ENCODE data around the gene IHH. TPM values are rescaled to one million over a fixed set of nuclear protein-coding genes. Genes with fewer than 3 reads are reported as not detected.
A peak's percentile ranks its signal among the peaks of the same experiment; 100 is the strongest.

IHH gene
- total RNA-seq, 1 donor from 2014 or later: not detected

DNA sequence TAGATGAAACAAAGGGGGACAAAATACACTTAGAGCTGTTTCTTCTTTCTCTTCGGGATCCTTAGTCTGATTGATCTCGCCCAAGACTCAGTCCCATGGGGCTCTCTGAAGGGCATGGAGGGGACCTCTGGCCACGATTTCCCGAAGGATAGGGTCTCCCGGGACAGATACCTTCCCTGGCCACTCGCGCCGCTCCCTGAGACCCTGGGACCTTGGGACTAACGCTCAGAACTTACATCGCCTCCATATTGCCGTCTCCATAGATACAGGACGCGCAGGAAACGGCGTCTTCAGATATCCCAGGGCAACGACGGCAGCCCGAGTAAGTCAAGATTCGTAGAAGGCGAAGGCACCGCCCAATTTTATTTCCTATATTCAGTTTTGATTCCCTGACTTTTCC is 19.5 kb downstream of the IHH start, which contains the start of gene CFAP65:
CFAP65 (minus strand) TSS at position 265 of the 400 bp plus-strand sequence. CDS start 2,468 bp downstream, outside the sequence.
- DNase-seq (ENCODE audit: low read depth): no peak
- Histone ChIP-seq H3K4me3 (ENCODE audit: low read depth, low read length) (peak within 1 kb of the TSS; percentile 36), H3K36me3 (ENCODE audit: control insufficient read depth, insufficient read depth, low read length) (no peaks in the 10 kb centered on the region), H3K27me3 (ENCODE audit: control insufficient read depth, insufficient read depth, low read length) (peaks cover 31% of the 10 kb centered on the region)
- TF ChIP-seq, protein P1, sequence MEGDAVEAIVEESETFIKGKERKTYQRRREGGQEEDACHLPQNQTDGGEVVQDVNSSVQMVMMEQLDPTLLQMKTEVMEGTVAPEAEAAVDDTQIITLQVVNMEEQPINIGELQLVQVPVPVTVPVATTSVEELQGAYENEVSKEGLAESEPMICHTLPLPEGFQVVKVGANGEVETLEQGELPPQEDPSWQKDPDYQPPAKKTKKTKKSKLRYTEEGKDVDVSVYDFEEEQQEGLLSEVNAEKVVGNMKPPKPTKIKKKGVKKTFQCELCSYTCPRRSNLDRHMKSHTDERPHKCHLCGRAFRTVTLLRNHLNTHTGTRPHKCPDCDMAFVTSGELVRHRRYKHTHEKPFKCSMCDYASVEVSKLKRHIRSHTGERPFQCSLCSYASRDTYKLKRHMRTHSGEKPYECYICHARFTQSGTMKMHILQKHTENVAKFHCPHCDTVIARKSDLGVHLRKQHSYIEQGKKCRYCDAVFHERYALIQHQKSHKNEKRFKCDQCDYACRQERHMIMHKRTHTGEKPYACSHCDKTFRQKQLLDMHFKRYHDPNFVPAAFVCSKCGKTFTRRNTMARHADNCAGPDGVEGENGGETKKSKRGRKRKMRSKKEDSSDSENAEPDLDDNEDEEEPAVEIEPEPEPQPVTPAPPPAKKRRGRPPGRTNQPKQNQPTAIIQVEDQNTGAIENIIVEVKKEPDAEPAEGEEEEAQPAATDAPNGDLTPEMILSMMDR (IDR thresholded peaks at IDR 0.05; ENCODE audit: insufficient read depth, low read length, poor library complexity, severe bottlenecking): no peak

DNA sequence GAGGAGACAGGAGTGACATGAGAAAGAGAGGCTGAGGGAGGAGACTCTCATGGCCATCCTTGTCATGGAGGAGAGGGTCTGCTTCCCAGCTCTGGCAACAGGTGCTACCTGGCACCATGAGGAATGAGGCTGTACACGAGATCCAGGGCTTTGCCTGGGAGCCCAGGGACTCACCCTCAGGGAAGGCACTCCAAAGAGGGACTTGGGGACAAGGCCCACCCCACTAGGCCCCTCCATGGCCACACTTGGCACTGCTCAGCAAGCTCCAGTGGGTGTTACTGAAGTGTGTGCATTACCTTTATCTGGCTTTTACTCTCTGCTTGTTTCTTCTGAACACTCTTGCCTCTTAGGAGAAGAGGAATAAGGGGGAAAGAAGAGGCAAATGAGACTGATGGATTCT is 22.1 kb downstream of the IHH start:
- no peak for DNase-seq (ENCODE audit: low read depth)
- Histone ChIP-seq H3K27me3 (ENCODE audit: control insufficient read depth, insufficient read depth, low read length) (peaks cover 38% of the 10 kb centered on the region), H3K36me3 (ENCODE audit: control insufficient read depth, insufficient read depth, low read length) (no peaks in the 10 kb centered on the region), H3K4me3 (ENCODE audit: low read depth, low read length) (no peak overlapping the region)
- TF ChIP-seq, protein P1 (IDR thresholded peaks at IDR 0.05; ENCODE audit: insufficient read depth, low read length, poor library complexity, severe bottlenecking): no peak

DNA sequence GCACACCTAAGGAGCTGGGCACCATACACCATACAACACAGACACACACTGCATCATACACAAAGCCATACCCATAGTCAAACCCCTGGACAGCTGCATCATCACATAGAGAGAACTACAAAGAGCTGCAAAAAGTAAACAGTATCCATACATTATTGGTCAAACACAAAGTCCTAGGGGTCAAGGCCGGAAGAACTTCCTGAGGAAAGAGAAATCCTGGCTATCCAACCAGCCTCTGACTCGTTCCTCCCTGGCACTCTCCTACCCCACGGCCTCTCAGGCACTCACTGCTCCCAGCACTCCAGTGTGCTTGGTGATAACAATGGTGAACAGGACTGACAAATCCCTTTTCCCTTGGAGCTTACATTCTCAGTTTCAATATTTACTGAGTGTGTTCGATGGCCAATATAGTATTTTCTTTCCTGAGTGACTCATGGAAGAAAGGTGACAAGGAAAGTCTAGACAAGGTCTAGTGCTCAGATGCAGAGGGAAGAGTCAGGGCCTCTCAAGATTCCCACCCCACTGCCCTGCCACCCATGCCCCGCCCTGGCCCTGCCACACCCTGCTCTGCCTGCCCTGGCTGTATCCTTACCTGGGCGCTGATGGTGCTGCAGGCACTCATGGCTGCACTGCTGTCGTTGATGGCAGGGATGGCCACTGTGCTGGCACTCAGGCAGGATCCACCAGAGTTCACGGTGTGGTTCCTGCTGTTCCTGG is 22.8 kb downstream of the IHH start:
- Histone ChIP-seq H3K36me3 (ENCODE audit: control insufficient read depth, insufficient read depth, low read length) (no peaks in the 10 kb centered on the region), H3K4me3 (ENCODE audit: low read depth, low read length) (no peak overlapping the region), H3K27me3 (ENCODE audit: control insufficient read depth, insufficient read depth, low read length) (peaks cover 38% of the 10 kb centered on the region)
- TF ChIP-seq, protein P1 (IDR thresholded peaks at IDR 0.05; ENCODE audit: insufficient read depth, low read length, poor library complexity, severe bottlenecking): no peak
- DNase-seq (ENCODE audit: low read depth): no peak

DNA sequence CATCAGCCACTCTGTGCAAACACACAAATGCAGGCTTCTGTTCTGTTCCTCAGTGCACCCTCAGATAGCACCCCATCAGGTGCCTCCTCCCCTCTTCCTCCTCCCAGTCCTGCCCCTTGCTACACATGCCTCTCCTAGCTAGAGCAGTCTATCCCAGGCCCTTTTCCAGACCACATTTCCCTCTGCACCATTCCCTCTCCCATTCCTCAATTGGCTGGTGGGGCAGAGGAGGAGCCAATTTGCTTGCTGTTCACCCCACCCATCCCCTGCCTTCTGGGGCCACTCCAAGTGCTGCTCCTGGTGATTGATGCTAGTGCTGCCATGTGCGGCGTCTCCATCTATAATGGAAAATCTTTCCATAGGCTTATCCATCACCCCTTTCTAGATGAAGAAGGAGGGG is 24.8 kb downstream of the IHH start:
- DNase-seq (ENCODE audit: low read depth): no peak
- no peaks in the 10 kb centered on the region for H3K36me3 ChIP-seq (ENCODE audit: control insufficient read depth, insufficient read depth, low read length)
- H3K27me3 ChIP-seq (ENCODE audit: control insufficient read depth, insufficient read depth, low read length): peaks cover 34% of the 10 kb centered on the region
- H3K4me3 ChIP-seq (ENCODE audit: low read depth, low read length): no peak overlapping the region
- TF ChIP-seq, protein P1 (IDR thresholded peaks at IDR 0.05; ENCODE audit: insufficient read depth, low read length, poor library complexity, severe bottlenecking): no peak

DNA sequence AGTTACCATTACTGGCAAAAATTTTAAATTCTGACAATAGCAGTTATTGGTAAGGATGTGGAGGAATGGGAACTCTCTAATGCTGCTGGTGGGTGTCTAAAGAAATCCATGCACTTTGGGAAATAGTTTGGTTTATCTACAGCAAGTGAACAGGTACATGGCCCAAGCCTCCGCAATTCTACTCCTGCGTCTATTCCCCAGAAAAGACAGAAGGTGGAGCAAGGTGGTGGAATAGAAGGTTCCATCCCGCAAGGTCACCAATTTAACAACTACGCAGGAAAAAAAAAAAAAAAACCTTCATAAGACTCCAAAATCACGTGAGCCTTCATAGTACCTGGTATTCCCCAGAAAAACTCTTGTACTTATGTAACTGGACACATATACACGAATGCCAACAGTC is 25.9 kb downstream of the IHH start:
- H3K4me3 ChIP-seq (ENCODE audit: low read depth, low read length): no peak overlapping the region
- TF ChIP-seq, protein P1 (IDR thresholded peaks at IDR 0.05; ENCODE audit: insufficient read depth, low read length, poor library complexity, severe bottlenecking): no peak
- H3K36me3 ChIP-seq (ENCODE audit: control insufficient read depth, insufficient read depth, low read length): no peaks in the 10 kb centered on the region
- peaks cover 27% of the 10 kb centered on the region for H3K27me3 ChIP-seq (ENCODE audit: control insufficient read depth, insufficient read depth, low read length)
- no peak for DNase-seq (ENCODE audit: low read depth)
